HG03196 (cell line): ENCODE results near the gene FAM227A.

ENCODE experiments used
- ATAC-seq: cut with Tn5 transposase; IDR thresholded peaks from one replicate; pipeline ENCODE4 v1.9.1; 2021; ENCODE audit not compliant: unreplicated experiment

The FAM227A gene

DNA sequence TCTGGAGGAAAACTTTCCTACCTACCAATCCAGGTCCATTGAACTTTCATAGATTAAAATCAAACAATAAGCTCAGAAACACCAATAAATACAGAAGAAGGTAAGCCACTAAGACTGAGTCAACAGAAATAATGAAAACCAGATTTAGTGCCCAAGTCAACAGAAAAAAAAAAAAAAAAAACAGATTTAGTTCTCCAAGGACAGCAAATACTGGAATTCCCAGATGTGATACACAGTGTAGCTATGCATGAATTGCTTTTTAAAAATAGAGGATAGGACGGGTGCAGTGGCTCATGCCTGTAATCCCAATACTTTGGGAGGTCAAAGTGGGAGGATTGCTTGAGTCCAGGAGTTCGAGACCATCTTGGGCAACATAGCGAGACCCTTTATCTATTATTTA, 101.9 kb downstream of the FAM227A start:
- no peak for ATAC-seq

DNA sequence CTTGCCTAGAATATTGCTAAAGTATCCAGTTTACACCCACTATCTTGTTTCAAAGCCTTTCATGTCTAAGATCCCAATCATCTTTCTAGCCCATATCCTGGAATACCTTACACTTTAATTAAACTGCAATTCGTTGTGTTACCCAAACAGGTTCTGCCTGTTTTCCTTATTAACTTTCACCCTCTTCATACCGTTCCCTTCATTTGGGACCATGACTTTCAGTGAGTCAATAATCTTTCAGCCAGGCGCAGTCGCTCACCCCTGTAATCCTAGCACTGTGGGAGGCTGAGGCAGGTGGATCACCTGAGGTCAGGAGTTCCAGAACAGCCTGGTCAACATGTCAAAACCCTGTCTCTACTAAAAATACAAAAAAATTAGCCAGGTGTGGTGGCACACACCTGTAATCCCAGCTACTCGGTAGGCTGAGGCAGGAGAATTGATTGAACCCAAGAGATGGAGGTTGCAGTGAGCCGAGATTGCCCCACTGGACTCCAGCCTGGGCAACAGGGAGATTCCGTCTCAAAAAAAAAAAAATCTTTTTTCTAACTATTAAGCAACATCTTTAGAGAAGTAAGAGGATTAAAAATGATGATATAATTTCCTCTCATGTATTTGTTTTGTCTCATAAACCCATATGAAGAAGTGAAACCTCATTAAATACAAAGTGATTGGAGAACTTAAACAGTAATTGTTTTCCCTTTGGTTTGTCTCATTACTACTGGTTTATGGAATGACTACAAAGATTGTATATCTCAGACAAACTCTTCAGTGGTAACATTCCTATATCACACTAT, 106.9 kb downstream of the FAM227A start:
- no peak for ATAC-seq

DNA sequence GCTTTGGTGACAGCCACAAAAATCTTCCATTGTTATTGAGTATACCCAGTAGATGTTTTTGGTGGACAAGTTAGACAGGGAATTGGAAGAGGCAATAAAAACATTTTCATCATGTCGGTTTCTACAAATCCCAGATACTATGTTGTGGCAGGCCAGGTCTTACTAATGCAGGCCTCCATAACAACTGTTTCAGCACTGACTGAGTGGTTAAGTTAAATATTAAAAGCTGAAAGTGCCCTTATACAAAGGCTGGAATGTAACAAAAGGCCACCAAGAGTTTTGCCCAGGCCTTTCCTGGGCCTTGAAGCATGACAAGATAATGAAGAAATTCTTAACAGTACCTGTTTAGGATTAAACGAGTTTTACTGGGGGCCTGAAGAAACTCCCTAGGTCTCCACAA, 115.5 kb downstream of the FAM227A start:
- ATAC-seq: no peak

DNA sequence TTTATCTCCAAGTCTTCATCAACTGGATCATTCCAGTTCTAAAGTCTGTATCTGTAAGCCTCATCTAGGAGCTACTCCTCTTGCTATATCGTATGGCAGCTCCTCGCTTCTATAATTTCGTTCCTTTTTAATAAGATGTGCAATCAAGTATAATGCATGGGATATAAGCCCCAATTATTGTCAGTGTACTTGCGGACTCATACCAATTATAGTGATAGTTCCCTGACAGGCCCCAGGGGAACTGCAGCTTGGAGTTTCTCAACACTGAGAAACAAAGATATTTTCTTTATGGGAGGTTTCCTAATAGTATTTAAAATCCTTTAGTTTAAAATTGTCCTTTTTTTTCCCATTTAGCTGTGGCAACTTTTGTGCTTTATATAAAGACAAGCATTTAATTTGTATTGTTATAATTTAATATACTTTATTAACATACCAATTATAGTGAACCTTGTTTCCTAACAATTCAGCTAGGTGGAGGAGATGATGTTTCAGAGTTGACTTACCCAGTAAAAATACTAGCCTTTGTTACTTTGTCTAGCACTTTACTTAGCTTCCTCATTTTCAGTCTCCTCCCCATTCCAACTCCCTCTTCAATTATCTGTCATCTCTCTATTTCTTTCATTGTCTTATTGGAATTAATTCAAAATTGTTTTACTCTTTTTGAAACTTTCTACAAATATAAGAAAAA, 124.8 kb downstream of the FAM227A start:
- ATAC-seq: no peak
